GM21390 (cell line): ENCODE measurements around the gene TULP3.

Source experiments
- ATAC-seq: cut with Tn5 transposase; IDR thresholded peaks from one replicate; pipeline ENCODE4 v1.9.1; 2021; ENCODE audit not compliant: unreplicated experiment

Gene TULP3

DNA sequence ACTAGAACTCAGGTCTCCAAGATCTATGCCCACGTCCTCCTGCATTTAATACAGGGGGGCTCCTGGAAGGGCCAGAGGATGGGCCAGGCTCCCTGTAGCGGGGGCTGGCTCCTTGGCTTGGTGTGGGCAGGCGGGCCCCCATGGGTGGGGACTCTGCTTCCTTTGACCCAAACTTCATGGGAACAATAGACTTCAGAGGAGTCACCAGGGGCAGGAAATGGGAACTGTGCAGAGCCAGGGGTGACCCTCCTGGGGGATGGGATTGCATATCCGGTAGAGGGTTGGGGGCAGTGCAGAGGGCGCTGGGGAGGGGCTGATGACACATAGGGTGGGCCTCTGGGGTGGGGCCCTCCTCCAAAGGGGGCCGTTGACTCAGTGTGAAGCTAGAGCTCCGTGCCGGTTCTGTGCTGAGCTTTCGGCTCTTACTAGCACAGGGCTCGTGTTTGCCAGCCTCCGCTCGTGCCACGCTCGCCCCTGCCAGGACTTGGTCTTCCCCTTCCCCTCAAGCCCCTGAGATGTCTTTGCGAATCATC lies 73.1 kb downstream of the TULP3 start:
- no peak for ATAC-seq

DNA sequence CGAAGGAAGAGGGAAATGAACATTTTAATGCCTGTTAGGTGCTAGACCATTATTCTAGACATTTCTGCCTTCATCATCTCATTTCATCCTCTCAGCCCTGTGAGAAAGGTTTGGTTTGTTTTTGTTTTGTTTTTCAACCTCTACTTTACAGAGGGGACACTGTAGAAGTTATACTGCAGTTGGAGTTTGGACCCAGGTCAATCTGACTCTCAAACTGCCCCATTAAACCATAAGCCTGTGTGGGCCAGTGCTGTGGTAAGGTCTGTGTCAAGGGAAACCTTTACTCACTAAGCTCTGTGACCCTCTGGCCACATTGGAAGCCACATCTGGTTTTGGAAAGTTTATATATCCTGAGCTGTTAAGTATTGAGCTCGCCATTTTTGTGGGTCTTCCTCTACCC lies 77.0 kb downstream of the TULP3 start:
- no peak for ATAC-seq

DNA sequence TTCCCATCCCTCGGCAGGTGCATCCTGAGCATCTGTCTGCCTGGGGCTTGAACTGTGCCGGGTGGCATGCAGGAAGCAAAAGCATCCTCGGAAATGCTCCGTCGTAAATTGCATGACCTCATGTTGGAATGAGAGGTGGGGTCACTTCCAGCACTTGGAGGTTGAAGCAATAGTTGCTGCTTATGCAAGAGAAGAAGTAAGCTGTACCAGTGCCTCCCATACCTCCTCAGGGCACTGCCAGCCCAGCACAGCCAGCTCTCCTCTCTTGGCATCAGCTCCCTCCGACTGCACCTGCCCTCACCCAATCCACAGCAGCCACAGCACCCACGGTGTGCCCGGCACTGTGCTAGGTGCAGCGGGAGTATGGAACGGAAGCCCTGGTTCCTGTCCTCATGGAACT lies 80.1 kb downstream of the TULP3 start:
- ATAC-seq: no peak

DNA sequence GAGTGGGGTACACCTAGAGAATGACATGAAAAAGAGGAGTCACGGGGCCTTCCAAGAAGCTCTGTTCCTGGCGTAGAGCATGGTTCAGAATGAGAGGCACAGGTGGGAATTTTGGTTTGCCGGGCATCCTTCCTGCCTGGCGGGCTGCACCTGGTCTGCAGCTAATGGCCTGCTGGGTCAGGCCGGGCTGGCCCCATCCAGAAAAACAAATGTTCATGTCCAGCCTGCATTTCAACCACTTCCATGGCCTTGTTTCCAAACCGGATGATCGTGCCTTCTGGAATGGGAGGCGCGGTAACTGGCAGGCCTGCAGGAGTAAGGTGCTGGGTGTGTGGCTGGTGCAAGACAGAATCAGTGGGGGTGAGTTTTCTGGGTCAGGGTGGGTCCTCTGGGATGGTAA lies 82.9 kb downstream of the TULP3 start:
- no peak for ATAC-seq

DNA sequence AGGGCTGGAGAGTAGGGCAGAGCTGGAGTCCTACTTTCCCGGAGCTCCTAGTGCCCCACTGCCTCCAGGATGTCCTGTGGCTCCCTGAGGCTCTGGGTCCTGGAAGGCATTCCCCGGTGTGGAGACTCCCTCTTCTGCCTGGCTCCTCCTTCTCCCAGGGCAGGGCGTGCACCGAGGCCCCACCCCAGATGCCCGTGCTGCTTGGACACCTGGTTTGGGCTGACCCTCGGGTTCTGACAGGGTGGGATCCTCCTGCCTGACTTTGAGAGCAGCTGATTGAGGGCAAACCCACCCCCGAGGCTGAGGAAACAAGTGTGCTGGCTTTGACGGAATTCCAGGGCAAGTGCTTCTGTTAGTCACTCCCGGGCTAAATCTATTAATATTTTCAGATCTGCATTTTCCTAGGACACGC lies 83.9 kb downstream of the TULP3 start:
- no peak for ATAC-seq

DNA sequence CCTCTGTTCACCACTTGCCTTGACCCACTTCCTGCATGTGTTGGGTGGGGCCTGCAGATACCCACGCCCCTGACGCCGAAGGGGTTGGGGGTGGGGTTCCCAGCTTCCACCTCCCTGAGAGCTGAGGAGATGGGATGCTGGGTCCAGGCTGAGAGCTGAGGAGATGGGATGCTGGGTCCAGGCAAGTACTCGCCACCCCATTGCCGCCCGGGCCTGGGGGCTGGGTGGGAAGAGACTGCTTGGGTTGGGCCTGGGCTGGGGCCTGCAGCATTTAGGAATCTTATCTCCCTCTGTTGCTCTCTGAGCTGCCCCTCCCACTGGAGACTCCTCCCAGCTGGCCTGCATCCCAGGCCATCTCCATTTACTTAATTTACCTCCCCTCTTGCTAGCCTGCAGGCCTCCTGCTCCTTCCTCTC lies 85.9 kb downstream of the TULP3 start:
- ATAC-seq: no peak

DNA sequence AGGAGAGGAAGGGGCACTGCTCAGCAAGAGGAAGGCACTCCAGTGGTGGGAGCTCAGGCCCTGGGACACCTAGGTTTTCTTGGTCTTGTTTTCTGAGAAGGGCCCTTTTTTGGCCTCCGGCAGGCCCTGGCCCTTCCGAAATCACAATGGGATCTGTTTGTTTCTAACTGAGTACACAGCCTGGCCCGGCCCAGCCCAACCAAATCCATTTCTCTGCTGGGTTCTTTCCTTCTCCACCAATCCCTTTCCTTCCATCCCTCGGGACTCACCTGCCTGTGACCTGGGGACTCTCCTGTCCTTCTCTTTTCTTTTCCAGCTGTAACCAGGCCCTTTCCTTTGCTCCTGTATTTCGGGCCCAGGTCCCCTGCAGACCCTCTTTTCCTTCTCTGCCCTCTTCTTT lies 87.1 kb downstream of the TULP3 start:
- ATAC-seq: no peak

DNA sequence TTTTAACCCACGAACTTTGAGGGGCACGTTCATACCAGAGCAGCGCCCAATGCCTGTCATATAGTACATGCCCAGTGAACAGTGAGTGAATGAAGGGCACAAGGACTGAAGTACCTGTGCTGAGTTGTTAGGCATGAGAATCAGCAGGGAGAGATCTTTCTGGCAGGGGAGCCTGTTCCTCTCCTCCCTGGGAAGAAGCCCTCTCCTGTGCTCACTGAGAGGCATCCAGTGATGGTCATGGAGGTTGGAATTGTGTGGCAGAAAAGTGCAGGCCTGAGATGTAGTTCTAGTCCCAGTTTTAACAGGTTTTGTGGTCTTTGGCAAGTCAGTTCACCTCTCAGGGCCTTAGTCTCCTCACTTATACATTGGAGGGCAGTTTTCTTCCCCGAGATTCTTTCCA lies 89.1 kb downstream of the TULP3 start:
- no peak for ATAC-seq

DNA sequence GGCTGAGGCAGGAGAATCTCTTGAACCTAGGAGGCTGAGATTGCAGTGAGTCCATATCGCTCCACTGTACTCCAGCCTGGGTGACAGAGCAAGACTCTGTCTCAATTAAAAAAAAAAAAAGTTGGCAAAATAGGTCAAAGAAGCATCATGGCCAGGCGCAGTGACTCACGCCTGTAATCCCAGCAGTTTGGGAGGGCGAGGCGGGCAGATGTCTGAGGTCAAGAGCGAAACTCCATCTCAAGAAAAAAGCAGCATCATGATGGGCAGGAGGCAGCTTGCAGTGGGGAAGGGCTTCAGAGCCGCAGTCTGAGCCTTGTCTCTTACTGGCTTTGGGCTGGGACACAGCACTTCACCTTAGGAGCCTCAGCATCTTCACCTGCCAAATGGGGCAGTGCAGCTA lies 89.9 kb downstream of the TULP3 start:
- ATAC-seq: no peak

DNA sequence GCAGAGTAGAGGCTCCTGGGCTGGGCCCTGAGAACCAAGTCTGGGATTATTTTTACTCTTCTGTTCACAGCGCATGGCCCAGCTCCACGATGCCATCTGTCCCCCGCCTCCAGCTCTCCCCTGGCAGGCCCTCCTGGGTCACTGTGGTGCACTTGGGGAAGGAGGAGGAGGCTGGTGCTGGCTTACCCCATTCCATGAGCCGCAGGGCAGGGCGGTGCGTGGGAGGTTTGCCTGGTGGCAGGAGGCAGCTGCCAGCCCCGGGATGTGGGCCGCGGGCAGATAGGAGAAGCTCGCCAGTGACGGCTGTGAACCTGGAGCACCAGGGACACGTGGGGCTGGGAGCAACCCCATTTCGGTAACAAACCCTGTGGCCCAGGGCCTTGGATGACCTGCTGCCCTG lies 91.7 kb downstream of the TULP3 start:
- ATAC-seq: no peak

DNA sequence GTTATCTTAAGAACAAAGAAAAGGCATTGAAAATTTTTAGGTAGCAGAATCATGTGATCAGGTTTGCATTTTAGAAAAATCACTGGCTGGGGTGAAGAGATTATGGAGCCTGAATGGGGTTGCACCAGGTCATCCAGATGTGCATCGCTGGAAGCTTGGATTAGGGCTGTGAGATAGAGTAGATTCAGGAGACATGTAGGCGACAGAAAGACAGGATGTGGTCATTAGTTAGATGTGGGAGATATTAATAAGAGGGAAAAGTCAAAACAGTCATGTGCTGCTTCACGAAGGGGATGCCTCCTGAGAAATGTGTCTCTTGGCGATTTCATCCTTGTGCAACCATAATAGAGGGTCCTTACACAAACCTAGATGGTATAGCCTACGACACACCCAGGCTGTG lies 93.6 kb downstream of the TULP3 start:
- no peak for ATAC-seq

DNA sequence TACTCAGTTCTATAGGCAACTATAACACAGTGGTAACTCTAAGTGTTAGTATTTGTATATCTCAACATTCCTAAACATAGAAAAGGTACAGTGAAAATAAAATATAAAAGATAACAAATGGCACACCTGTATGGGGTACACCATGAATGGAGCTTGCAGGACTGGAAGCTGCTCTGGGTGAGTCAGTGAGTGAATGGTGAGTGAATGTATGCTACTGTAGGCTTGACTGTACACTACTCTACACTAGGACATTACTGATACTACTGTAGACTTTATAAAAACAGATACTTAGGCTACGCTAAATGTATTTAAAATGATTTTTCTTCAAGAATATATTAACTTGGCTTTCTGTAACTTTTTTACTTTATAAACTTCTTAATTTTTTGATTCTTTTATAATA lies 94.0 kb downstream of the TULP3 start:
- ATAC-seq: no peak

DNA sequence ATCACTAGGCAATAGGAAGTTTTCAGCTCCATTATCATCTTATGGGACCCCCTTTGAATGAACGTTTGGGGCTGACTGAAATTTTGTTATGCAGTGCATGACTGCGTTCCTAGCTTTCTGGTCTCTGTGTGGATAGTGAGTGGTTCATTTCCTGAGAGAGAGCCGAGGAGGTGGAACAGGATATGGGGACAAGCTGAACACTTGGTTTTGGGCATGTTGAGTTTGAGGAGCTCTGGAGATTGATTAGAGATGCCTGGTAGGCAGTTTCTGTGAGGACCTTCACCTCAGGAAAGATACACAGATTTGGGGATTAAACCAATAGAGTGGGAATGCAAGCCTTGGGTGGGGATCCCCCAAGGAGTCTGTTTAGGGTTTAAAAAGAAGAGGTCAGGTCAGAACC lies 96.2 kb downstream of the TULP3 start:
- ATAC-seq: no peak

DNA sequence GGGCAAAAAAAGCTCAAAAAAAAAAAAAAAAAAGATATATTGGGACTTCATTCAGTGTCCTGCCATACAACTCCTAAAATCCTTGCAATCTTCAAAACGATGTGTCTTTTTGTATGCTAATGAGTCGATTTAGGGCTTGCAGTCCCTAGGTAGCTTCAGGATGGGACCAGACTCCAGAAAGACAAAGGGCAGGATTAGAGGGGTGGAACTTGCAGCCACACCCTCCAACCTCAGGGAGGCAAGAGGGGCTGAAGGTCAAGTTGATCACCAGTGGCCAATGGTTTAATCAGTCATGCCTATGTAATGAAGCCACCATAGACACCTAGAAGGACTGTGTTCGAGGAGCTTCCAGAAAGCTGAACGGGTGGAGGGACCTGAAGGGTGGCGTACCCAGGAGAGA lies 97.8 kb downstream of the TULP3 start:
- no peak for ATAC-seq
